Right lobe of liver (tissue), 6 donors: ENCODE data around the gene PRLH. TPM values are rescaled to one million over a fixed set of nuclear protein-coding genes. Genes with fewer than 3 reads are reported as not detected.

ENCODE experiments used
- ATAC-seq, 4 donors: fragments of 200-7000 bp; cut with Tn5 transposase; one replicate each; pipeline ENCODE4 v1.9.1; 2020; ENCODE audit warnings: mild to moderate bottlenecking in 4 of 4, moderate library complexity in 4 of 4
- DNase-seq, 3 donors: peaks; one replicate each; pipeline ENCODE4 v3.0.0-alpha.2; 2020
- H3K27ac ChIP-seq, 3 donors: fragments of 200-600 bp; one replicate each; pipeline ENCODE4 v1.8.0; 2022
- H3K27me3 ChIP-seq, 2 donors: fragments of 200-600 bp; one replicate each; pipeline ENCODE4 v1.8.0; 2022
- H3K36me3 ChIP-seq, 4 donors: fragments of 200-600 bp; sonication (generic) in 1 of 4; one replicate each; pipeline versions ENCODE4 v1.5.1 to v1.8.0; 2017 to 2022; ENCODE audit warnings: control low read depth in 1 of 4
- H3K4me1 ChIP-seq, 4 donors: fragments of 200-600 bp; sonication (generic) in 1 of 4; one replicate each; pipeline versions ENCODE4 v1.5.1 to v1.8.0; 2017 to 2022; ENCODE audit warnings: control low read depth in 1 of 4
- H3K4me3 ChIP-seq, 3 donors: fragments of 200-600 bp; one replicate each; pipeline ENCODE4 v1.8.0; 2022
- H3K9me3 ChIP-seq, 4 donors: fragments of 200-600 bp; sonication (generic) in 1 of 4; one replicate each; pipeline versions ENCODE4 v1.5.1 to v1.8.0; 2017 to 2022; ENCODE audit warnings: control low read depth in 1 of 4
- CTCF ChIP-seq, 4 donors: fragments of 200-600 bp in 3 of 4; fragments of 450-650 bp in 1 of 4; IDR thresholded peaks; one replicate each; pipeline versions ENCODE4 v1.5.1 to v1.8.0; 2016 to 2022; ENCODE audit warnings: antibody characterized with exemption in 4 of 4, mild to moderate bottlenecking in 2 of 4
- POLR2A ChIP-seq: fragments of 450-650 bp; IDR thresholded peaks from one replicate; pipeline ENCODE4 v1.6.1; 2017; ENCODE audit warnings: antibody characterized with exemption, mild to moderate bottlenecking
- WGBS: methylation state at CpG from one replicate; pipeline ENCODE4 v1.1.6; 2018; ENCODE audit warnings: low coverage, low lambda C conversion rate; ENCODE audit not compliant: insufficient coverage; ENCODE audit errors: missing lambda C conversion rate; 5-methylcytosine and 5-hydroxymethylcytosine counted together
- intact Hi-C, 2 donors: fragments of 100-400 bp; cut with DNase I; formaldehyde crosslinking; loops; one replicate each; pipeline versions ENCODE4 v1.11.2 to v1.14.1; 2022
- total RNA-seq, 6 experiments: library from RNA; depleted of rRNA in 2 of 6; stranded (reverse); fragments of >200 nt in 2 of 6; fragmentation: NEBNext Ultra II Directional in 3 of 6; extraction: Animal tissue kit (Norgen Biotek cat#: 25700) in 3 of 6; gene quantifications; one replicate each; pipeline versions ENCODE4 v1.1.0 to v1.2.4, GENCODE V29; 2016 to 2023
- donor health status: DM: no; HTN: yes; CAD: no.
- donor health status: DM: no; HTN: no; CAD: no.
- donor health status: DM: no; HTN: no; CAD: no.
- donor health status: DM: no; HTN: yes; CAD: no.
- donor health status: DM: no; HTN: yes; CAD: no.

The PRLH gene
- total RNA-seq, 6 experiments from 2014 or later = not detected

- no peak for TF ChIP-seq CTCF (IDR thresholded peaks at IDR 0.05)
- TF ChIP-seq POLR2A = no peak
- intact Hi-C loops = no loop called here
- ATAC-seq = no peak
- peaks cover 0 to 42% (median 19%) of the 10 kb centered on the region in 4 donors for H3K4me1 ChIP-seq
- no peak overlapping the region for H3K4me3 ChIP-seq
- no peaks in the 10 kb centered on the region for H3K9me3 ChIP-seq
- DNase-seq = no peak
- WGBS = 74% methylated on average over 5 of the region's 8 CpGs
- peaks cover 0 to 7% (median 2%) of the 10 kb centered on the region in 4 donors for H3K36me3 ChIP-seq
- peak overlapping the region in 1 of 3 donors; percentile 90 for H3K27ac ChIP-seq
- H3K27me3 ChIP-seq = no peaks in the 10 kb centered on the region
These were observed 20.1 kb upstream of the PRLH start for GRCh38 chr2:237546040-237546875.

GRCh38 chr2:237546876-237547395 is 19.4 kb upstream of the PRLH start:
- DNase-seq = no peak
- no peak overlapping the region for H3K4me3 ChIP-seq
- 60% methylated on average over 2 of the region's 13 CpGs for WGBS

GRCh38 chr2:237547841-237548416 is 18.4 kb upstream of the PRLH start:
- H3K4me1 ChIP-seq = peaks cover 0 to 40% (median 20%) of the 10 kb centered on the region in 4 donors
- WGBS = 31% methylated on average over 5 of the region's 11 CpGs
- TF ChIP-seq CTCF (IDR thresholded peaks at IDR 0.05) (no peak), POLR2A (peak; percentile 66)
- H3K4me3 ChIP-seq = no peak overlapping the region
- intact Hi-C loops = no loop called here
- peak; percentile 59 to 88 (median 83) for DNase-seq
- no peaks in the 10 kb centered on the region for H3K27me3 ChIP-seq
- no peaks in the 10 kb centered on the region for H3K9me3 ChIP-seq
- ATAC-seq = peak; percentile 37 to 50 (median 46)
- H3K27ac ChIP-seq = peak overlapping the region; percentile 69 to 97 (median 90)
- peaks cover 0 to 7% (median 2%) of the 10 kb centered on the region in 4 donors for H3K36me3 ChIP-seq

More at GRCh38 chr2:237546876-237547395, 19.4 kb upstream of the PRLH start:
- no peaks in the 10 kb centered on the region for H3K9me3 ChIP-seq
- H3K4me1 ChIP-seq = peaks cover 0 to 40% (median 19%) of the 10 kb centered on the region in 4 donors
- peak overlapping the region in 2 of 3 donors; percentile 36 to 90 for H3K27ac ChIP-seq
- no peak for ATAC-seq
- no peak for TF ChIP-seq POLR2A
- no peak for TF ChIP-seq CTCF (IDR thresholded peaks at IDR 0.05)
- H3K27me3 ChIP-seq = no peaks in the 10 kb centered on the region
- intact Hi-C loops = no loop called here
- peaks cover 0 to 7% (median 2%) of the 10 kb centered on the region in 4 donors for H3K36me3 ChIP-seq

- Histone ChIP-seq H3K36me3 (peaks cover 0 to 17% (median 3%) of the 10 kb centered on the region in 4 donors), H3K4me3 (no peak overlapping the region), H3K9me3 (no peaks in the 10 kb centered on the region), H3K4me1 (peaks cover 0 to 40% (median 20%) of the 10 kb centered on the region in 4 donors), H3K27ac (peak overlapping the region in 2 of 3 donors; percentile 90 to 97), H3K27me3 (no peaks in the 10 kb centered on the region)
- DNase-seq (peak in 1 of 3 donors; percentile 40), ATAC-seq (no peak)
- WGBS = no CpG with 5 or more reads among the region's 8 CpGs
- intact Hi-C loops = no loop called here
- TF ChIP-seq CTCF (IDR thresholded peaks at IDR 0.05) = no peak
- TF ChIP-seq POLR2A = no peak
These were observed 17.2 kb upstream of the PRLH start for GRCh38 chr2:237549216-237549615.
